K562 (cell line): ENCODE measurements around the gene PPT2. TPM values are rescaled to one million over a fixed set of nuclear protein-coding genes. Genes with fewer than 3 reads are reported as not detected.

ENCODE experiments used
- ATAC-seq: fragments of 200-7000 bp; cut with Tn5 transposase; 3 replicates; pipeline ENCODE4 v1.9.1; 2020; ENCODE audit warnings: moderate library complexity
- BruUV-seq: library from RNA; stranded (reverse); fragments of 400-500 nt; replicated peaks from 2 replicates; lab custom pipeline; 2021; lab: Mats Ljungman, UMichigan
- CTCF ChIA-PET: fragments of 300-600 bp; formaldehyde crosslinking; extraction: SDS; loops from one replicate; lab custom pipeline; 2021; ENCODE audit warnings: low intra/inter-chr PET ratio; lab: Yijun Ruan, JAX
- POLR2A ChIA-PET: fragments of 300-600, 350-650 bp; sonication (Branson Sonifier 250); formaldehyde crosslinking; extraction: SDS; loops from one replicate; lab custom pipeline; 2021; ENCODE audit warnings: antibody characterized with exemption, inconsistent platforms; lab: Yijun Ruan, JAX
- DNase-seq, 4 experiments: peaks; one replicate each; pipeline versions ENCODE4 v3.0.0 to v3.0.0-alpha.2; 2011 to 2018; ENCODE audit warnings: low spot score in 3 of 4, mixed read lengths in 3 of 4; ENCODE audit errors: extremely low read depth in 1 of 4
- FAIRE-seq: peaks from 2 replicates; lab custom pipeline; 2011; peaks lifted over from hg19 to GRCh38; lab: Jason Lieb, UNC
- H2AFZ ChIP-seq: 2 replicates; pipeline ENCODE4 v1.6.0; 2011; ENCODE audit warnings: low read depth, low read length, control low read depth, inconsistent platforms
- H3K27ac ChIP-seq: fragments of 200-600 bp; 3 replicates; pipeline ENCODE4 v1.8.0; 2011; ENCODE audit warnings: low read depth, mild to moderate bottlenecking, control low read depth, inconsistent platforms, low read length, moderate library complexity, mixed read lengths; ENCODE audit errors: extremely low read depth
- H3K27me3 ChIP-seq, 2 experiments: fragments of 300-600 bp in 1 of 2; 2 replicates in 1 of 2; 3 replicates in 1 of 2; pipeline versions ENCODE4 v1.6.0 to v1.8.0; 2011; ENCODE audit warnings: inconsistent platforms in 2 of 2, low read length in 2 of 2, mild to moderate bottlenecking in 1 of 2, mixed read lengths in 1 of 2, moderate library complexity in 1 of 2; ENCODE audit not compliant: control insufficient read depth in 2 of 2, insufficient read depth in 2 of 2
- H3K36me3 ChIP-seq: fragments of 300-600 bp; 3 replicates; pipeline ENCODE4 v1.8.0; 2011; ENCODE audit warnings: mild to moderate bottlenecking, low read length, inconsistent platforms; ENCODE audit not compliant: control insufficient read depth, insufficient read depth
- H3K4me1 ChIP-seq, 2 experiments: fragments of 200-600 bp in 1 of 2; replicated peaks in 1 of 2; 2 replicates in 1 of 2; 3 replicates in 1 of 2; pipeline versions ENCODE4 v1.5.1 to v1.8.0; 2011; ENCODE audit warnings: inconsistent platforms in 2 of 2, low read length in 2 of 2, mild to moderate bottlenecking in 1 of 2, mixed read lengths in 1 of 2, moderate library complexity in 1 of 2; ENCODE audit not compliant: control insufficient read depth in 2 of 2, insufficient read depth in 2 of 2
- H3K4me2 ChIP-seq: 2 replicates; pipeline ENCODE4 v1.6.1; 2011; ENCODE audit warnings: low read length, control low read depth, inconsistent platforms, mixed read lengths; ENCODE audit not compliant: insufficient read depth
- H3K4me3 ChIP-seq: fragments of 200-600 bp; sonication (generic), shearing (Covaris generic); 2 replicates; pipeline ENCODE4 v1.5.1; 2016; ENCODE audit warnings: control low read depth, inconsistent platforms
- H3K79me2 ChIP-seq: fragments of 200-600 bp; 3 replicates; pipeline ENCODE4 v1.8.0; 2011; ENCODE audit warnings: low read length, inconsistent platforms; ENCODE audit not compliant: control insufficient read depth, insufficient read depth
- H3K9ac ChIP-seq, 2 experiments: 2 replicates each; pipeline versions ENCODE4 v1.6.0 to v1.6.1; 2011; ENCODE audit warnings: low read depth in 2 of 2, low read length in 2 of 2, control low read depth in 1 of 2, inconsistent platforms in 1 of 2, mild to moderate bottlenecking in 1 of 2, mixed read lengths in 1 of 2; ENCODE audit not compliant: insufficient read depth in 1 of 2
- H3K9me1 ChIP-seq: one replicate; pipeline ENCODE4 v1.6.0; 2011; ENCODE audit warnings: inconsistent platforms, mild to moderate bottlenecking, low read length, moderate library complexity; ENCODE audit not compliant: control insufficient read depth, insufficient read depth
- H3K9me3 ChIP-seq: replicated peaks from 2 replicates; pipeline ENCODE4 v1.5.1; 2011; ENCODE audit warnings: low read depth, low read length, inconsistent platforms; ENCODE audit not compliant: control insufficient read depth, insufficient read depth
- H4K20me1 ChIP-seq: replicated peaks from 2 replicates; pipeline ENCODE4 v1.6.1; 2011; ENCODE audit warnings: low read length, inconsistent platforms, mixed read lengths; ENCODE audit not compliant: control insufficient read depth, insufficient read depth
- BCOR ChIP-seq: fragments of 450-650 bp; IDR thresholded peaks from 2 replicates; pipeline ENCODE4 v1.6.1; 2016
- E2F1 ChIP-seq: sonication (generic); formaldehyde crosslinking; IDR thresholded peaks from 2 replicates; pipeline ENCODE4 v1.8.1; 2023; ENCODE audit warnings: mild to moderate bottlenecking, missing genetic modification reagents, moderate library complexity
- GABPB2 ChIP-seq: fragments of 250-450 bp; sonication (Bioruptor Pico); conservative IDR thresholded peaks from 2 replicates; pipeline ENCODE4 v1.5.1; 2021; ENCODE audit warnings: mild to moderate bottlenecking
- GMEB1 ChIP-seq: fragments of 250-450 bp; sonication (Bioruptor Pico); IDR thresholded peaks from 2 replicates; pipeline ENCODE4 v1.4.0; 2020; ENCODE audit warnings: mild to moderate bottlenecking
- MAZ ChIP-seq, 2 experiments: fragments of 450-650 bp in 1 of 2; sonication (generic) in 1 of 2; formaldehyde crosslinking; IDR thresholded peaks in 1 of 2; conservative IDR thresholded peaks in 1 of 2; 2 replicates each; pipeline versions ENCODE4 v1.4.0 to v1.5.0; 2020; ENCODE audit warnings: mild to moderate bottlenecking in 1 of 2, missing genetic modification reagents in 1 of 2
- NCOA4 ChIP-seq: fragments of 450-650 bp; IDR thresholded peaks from 2 replicates; pipeline ENCODE4 v1.6.1; 2018; ENCODE audit warnings: mild to moderate bottlenecking; ENCODE audit not compliant: partially characterized antibody
- PCBP2 ChIP-seq: fragments of 200-400 bp; formaldehyde crosslinking; IDR thresholded peaks from 2 replicates; pipeline ENCODE4 v1.6.1; 2018; ENCODE audit warnings: low read length, low read depth, mild to moderate bottlenecking, moderate library complexity; ENCODE audit not compliant: poor library complexity, severe bottlenecking
- POLR3G ChIP-seq: IDR thresholded peaks from 2 replicates; pipeline ENCODE4 v1.6.1; 2011; ENCODE audit not compliant: insufficient read length, insufficient replicate concordance; ENCODE audit errors: extremely low read depth
- PRPF4 ChIP-seq: fragments of 200-400 bp; formaldehyde crosslinking; IDR thresholded peaks from one replicate; pipeline ENCODE4 v1.6.1; 2017; ENCODE audit warnings: low read length, low read depth, mild to moderate bottlenecking; ENCODE audit not compliant: insufficient read depth, poor library complexity, severe bottlenecking
- RFX7 ChIP-seq: fragments of 250-450 bp; sonication (Bioruptor Pico); IDR thresholded peaks from 2 replicates; pipeline ENCODE4 v1.5.1; 2021; ENCODE audit warnings: mild to moderate bottlenecking
- SMARCE1 ChIP-seq: fragments of 450-650 bp; IDR thresholded peaks from 2 replicates; pipeline ENCODE4 v1.7.1; 2016; ENCODE audit warnings: mild to moderate bottlenecking
- SNRNP70 ChIP-seq: fragments of 200-400 bp; formaldehyde crosslinking; optimal IDR thresholded peaks from 2 replicates; pipeline ENCODE3; 2017; ENCODE audit warnings: low read depth, low read length
- ZBTB7A ChIP-seq: IDR thresholded peaks from 2 replicates; pipeline ENCODE4 v1.6.1; 2011; ENCODE audit warnings: low read depth, mild to moderate bottlenecking, low read length, moderate library complexity, borderline replicate concordance; ENCODE audit not compliant: control insufficient read depth
- ZKSCAN3 ChIP-seq: fragments of 250-450 bp; sonication (Bioruptor Pico); IDR thresholded peaks from 2 replicates; pipeline ENCODE4 v1.4.0; 2020
- WGBS: fragments of 100-300 bp; shearing (Covaris generic); methylation state at CpG from one replicate; pipeline ENCODE4 v1.1.6; 2016; ENCODE audit warnings: low coverage, mixed read lengths; ENCODE audit not compliant: insufficient coverage; ENCODE audit errors: missing lambda C conversion rate; 5-methylcytosine and 5-hydroxymethylcytosine counted together
- in situ Hi-C: fragments of 300-500 bp; cut with MboI; formaldehyde crosslinking; loops from 4 replicates; pipeline ENCODE4 v1.15.0; 2018; ENCODE audit warnings: inconsistent platforms, mixed read lengths
- intact Hi-C: fragments of 100-400 bp; cut with micrococcal nuclease; formaldehyde crosslinking; loops from 2 replicates; pipeline ENCODE4 v1.14.2; 2022
- polyA plus RNA-seq, 8 experiments: library from polyadenylated mRNA; depleted of rRNA in 4 of 8; stranded (reverse) in 5 of 8; unstranded in 3 of 8; fragments of >200 nt; fragmentation: Nextera tagmentation in 2 of 8; fragmentation: Illumina TruSeq in 1 of 8; extraction: Ambion mirVana in 2 of 8; extraction: Trizol in 1 of 8; gene quantifications; 2 replicates each; pipeline versions ENCODE4 v1.2.1 to v1.2.3, GENCODE V29; 2011 to 2014; ENCODE audit warnings: inconsistent platforms in 1 of 8, missing spikeins in 1 of 8
- total RNA-seq, 7 experiments: library from RNA; depleted of rRNA in 6 of 7; stranded (reverse); fragments of >200 nt in 6 of 7; fragmentation: Illumina TruSeq in 2 of 7; extraction: Trizol in 2 of 7; gene quantifications; 2 replicates each; pipeline versions ENCODE4 v1.2.1 to v1.2.3, GENCODE V29; 2011 to 2021; ENCODE audit warnings: low replicate concordance in 1 of 7
- TF ChIP-seq, protein P1 (sequence below): sonication (generic); formaldehyde crosslinking; IDR thresholded peaks from 2 replicates; pipeline ENCODE4 v1.8.0; 2022; ENCODE audit warnings: missing genetic modification reagents, mild to moderate bottlenecking, borderline replicate concordance

PPT2 gene
- total and polyA plus RNA-seq, 9 of the 15 experiments (the other 6 are each of a cell fraction or from before 2014, with no cell fraction given): 27.4 to 98.8 (median 69.9) TPM

- TF ChIP-seq, protein P1, sequence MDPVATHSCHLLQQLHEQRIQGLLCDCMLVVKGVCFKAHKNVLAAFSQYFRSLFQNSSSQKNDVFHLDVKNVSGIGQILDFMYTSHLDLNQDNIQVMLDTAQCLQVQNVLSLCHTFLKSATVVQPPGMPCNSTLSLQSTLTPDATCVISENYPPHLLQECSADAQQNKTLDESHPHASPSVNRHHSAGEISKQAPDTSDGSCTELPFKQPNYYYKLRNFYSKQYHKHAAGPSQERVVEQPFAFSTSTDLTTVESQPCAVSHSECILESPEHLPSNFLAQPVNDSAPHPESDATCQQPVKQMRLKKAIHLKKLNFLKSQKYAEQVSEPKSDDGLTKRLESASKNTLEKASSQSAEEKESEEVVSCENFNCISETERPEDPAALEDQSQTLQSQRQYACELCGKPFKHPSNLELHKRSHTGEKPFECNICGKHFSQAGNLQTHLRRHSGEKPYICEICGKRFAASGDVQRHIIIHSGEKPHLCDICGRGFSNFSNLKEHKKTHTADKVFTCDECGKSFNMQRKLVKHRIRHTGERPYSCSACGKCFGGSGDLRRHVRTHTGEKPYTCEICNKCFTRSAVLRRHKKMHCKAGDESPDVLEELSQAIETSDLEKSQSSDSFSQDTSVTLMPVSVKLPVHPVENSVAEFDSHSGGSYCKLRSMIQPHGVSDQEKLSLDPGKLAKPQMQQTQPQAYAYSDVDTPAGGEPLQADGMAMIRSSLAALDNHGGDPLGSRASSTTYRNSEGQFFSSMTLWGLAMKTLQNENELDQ (CRISPR knock-in tag): no peak
- TF ChIP-seq SNRNP70: no peak
- no peak for TF ChIP-seq ZKSCAN3
- TF ChIP-seq PRPF4: no peak
- no peak for TF ChIP-seq RFX7
- TF ChIP-seq NCOA4: no peak
These were observed 34.9 kb upstream of the PPT2 start (continued) for GRCh38 chr6:32118782-32119628.

- intact Hi-C loops (no loop called here), in situ Hi-C loops (no loop called here)
- Histone ChIP-seq H3K4me3 (no peak overlapping the region), H3K9me3 (no peaks in the 10 kb centered on the region), H3K27me3 (no peaks in the 10 kb centered on the region), H3K36me3 (peaks cover 85% of the 10 kb centered on the region), H3K27ac (no peak overlapping the region), H3K4me1 (peaks cover 6 to 7% of the 10 kb centered on the region in 2 experiments; a peak in 4 of 5 replicates), H4K20me1 (no peaks in the 10 kb centered on the region), H3K79me2 (no peaks in the 10 kb centered on the region), H3K9ac (peak overlapping the region in 1 of 2 experiments; percentile 47; a peak in 1 of 4 replicates), H3K4me2 (no peak overlapping the region), H2AFZ (no peak overlapping the region), H3K9me1 (peaks cover 3% of the 10 kb centered on the region)
- POLR2A ChIA-PET: interaction anchor here (0.6 to 4.6 kb wide), 4 partner anchors 9 to 292 kb away, joined by 3 to 25 read pairs (median 6); partner anchors contain the start of genes FKBPL and TNXB
- FAIRE-seq (no peak), DNase-seq (no peak), ATAC-seq (no peak)
- BruUV-seq: no TSS peak
- CTCF ChIA-PET: interaction anchor here (0.7 kb wide), 1 partner anchor 54 kb away, joined by 3 read pairs; no protein-coding TSS in a partner anchor
- WGBS: 92% methylated on average over 12 of the region's 12 CpGs
- TF ChIP-seq GABPB2 (no peak), SMARCE1 (no peak), POLR3G (no peak), ZBTB7A (no peak), PCBP2 (no peak), GMEB1 (CRISPR knock-in tag) (no peak), MAZ (CRISPR knock-in tag; conservative IDR thresholded peaks at IDR 0.05 in 1 of 2, IDR thresholded peaks at IDR 0.05 in 1 of 2) (no peak), E2F1 (CRISPR knock-in tag) (no peak), BCOR (no peak)
These were observed 33.3 kb upstream of the PPT2 start for GRCh38 chr6:32120573-32121059.
